ENCODE results near the gene EP400. TPM values are rescaled to one million over a fixed set of nuclear protein-coding genes. Genes with fewer than 3 reads are reported as not detected.

The EP400 gene
- total and polyA plus RNA-seq, 2 of the 4 experiments (the other 2 are of a cell fraction): 4.3 to 11.4 TPM

- H2BK120ac ChIP-seq (ENCODE audit: low read depth, low read length): no peak overlapping the region
- no peak overlapping the region for H2BK20ac ChIP-seq (ENCODE audit: low read depth, low read length)
- 0 out of 4 replicates have a peak, but pooled peaks cover 0 to 10% of the 10 kb centered on the region in 2 experiments for H3K79me1 ChIP-seq (ENCODE audit: low read depth in 1 of 2, low read length in 2 of 2)
- peaks cover 14% of the 10 kb centered on the region; the same call in 1 of the 2 replicates for H4K20me1 ChIP-seq (ENCODE audit: insufficient read depth, low read length)
- ChIA-PET CTCF (no interaction called here), POLR2A (ENCODE audit: unreplicated experiment) (no interaction called here)
- ATAC-seq (ENCODE audit: low read depth) (no peak), DNase-seq (no peak)
- H4K8ac ChIP-seq (ENCODE audit: low read depth in 2 of 2, low read length in 2 of 2): no peak overlapping the region
- no peak overlapping the region for H2AK5ac ChIP-seq (ENCODE audit: low read depth, low read length)
- H3K27ac ChIP-seq (ENCODE audit: insufficient read depth, low read length): no peak overlapping the region
- intact Hi-C loops (cut with micrococcal nuclease): no loop called here
- H2AK9ac ChIP-seq (replicated peaks; ENCODE audit: low read depth, low read length, poor library complexity): no peak overlapping the region
- 93% methylated on average over 7 of the region's 14 CpGs; no CpG with 5 or more reads in 1 of the 2 experiments for WGBS, 2 experiments (ENCODE audit: extremely low coverage in 2 of 2, insufficient read length in 1 of 2)
- TF ChIP-seq FOS (IDR thresholded peaks at IDR 0.05; ENCODE audit: low read depth, low read length): no peak
- no peaks in the 10 kb centered on the region for H3K9me1 ChIP-seq (ENCODE audit: insufficient read depth, low read length)
- no peak overlapping the region for H3K4me3 ChIP-seq (ENCODE audit: insufficient read depth, low read depth, low read length)
- no peak overlapping the region for H2BK5ac ChIP-seq (ENCODE audit: low read depth, low read length, poor library complexity, severe bottlenecking)
- H3K9ac ChIP-seq (ENCODE audit: low read depth, low read length): no peak overlapping the region
- in situ Hi-C loops (cut with MboI; ENCODE audit: low sequenced_read_pairs): no loop called here
- H3K56ac ChIP-seq (ENCODE audit: extremely low read depth, insufficient read depth, low read length): no peak overlapping the region
- no peaks in the 10 kb centered on the region for H3K9me3 ChIP-seq (ENCODE audit: control insufficient read depth, insufficient read depth, low read length)
- peaks cover 9% of the 10 kb centered on the region for H3K4me1 ChIP-seq (ENCODE audit: control insufficient read depth, insufficient read depth, low read length)
- H3K27me3 ChIP-seq (ENCODE audit: control insufficient read depth, insufficient read depth, low read length): no peaks in the 10 kb centered on the region
- H3K36me3 ChIP-seq (ENCODE audit: control insufficient read depth, insufficient read depth, low read length): peaks cover 71% of the 10 kb centered on the region
- BruUV-seq (replicated peaks): no TSS peak
- no peak overlapping the region for H4K5ac ChIP-seq (ENCODE audit: low read depth, low read length)
- no peak overlapping the region for H2AFZ ChIP-seq (replicated peaks; ENCODE audit: low read length, poor library complexity)
- no peak overlapping the region for H3K23ac ChIP-seq (ENCODE audit: low read depth, low read length)
- H3K18ac ChIP-seq (ENCODE audit: low read depth, low read length): no peak overlapping the region
- H3K4ac ChIP-seq (ENCODE audit: low read depth, low read length): no peak overlapping the region
- H2BK15ac ChIP-seq (ENCODE audit: low read depth, low read length): no peak overlapping the region
- no peak overlapping the region for H3K14ac ChIP-seq (replicated peaks; ENCODE audit: low read depth, low read length)
- H3K4me2 ChIP-seq (ENCODE audit: low read depth, low read length): no peak overlapping the region
- H4K91ac ChIP-seq (ENCODE audit: insufficient read depth, low read depth, low read length): no peak overlapping the region
- dilution Hi-C loops (cut with HindIII; ENCODE audit: low sequenced_read_pairs, unreplicated experiment): no loop called here
These were observed 35.5 kb upstream of the EP400 start for GRCh38 chr12:131914179-131914702.
